GM04504 (cell line): Measurements from ENCODE around the gene SPOCK1.

Experiments used
- DNase-seq: peaks from one replicate; pipeline ENCODE4 v3.0.0-alpha.2; 2012; ENCODE audit warnings: low read depth

The SPOCK1 gene

DNA sequence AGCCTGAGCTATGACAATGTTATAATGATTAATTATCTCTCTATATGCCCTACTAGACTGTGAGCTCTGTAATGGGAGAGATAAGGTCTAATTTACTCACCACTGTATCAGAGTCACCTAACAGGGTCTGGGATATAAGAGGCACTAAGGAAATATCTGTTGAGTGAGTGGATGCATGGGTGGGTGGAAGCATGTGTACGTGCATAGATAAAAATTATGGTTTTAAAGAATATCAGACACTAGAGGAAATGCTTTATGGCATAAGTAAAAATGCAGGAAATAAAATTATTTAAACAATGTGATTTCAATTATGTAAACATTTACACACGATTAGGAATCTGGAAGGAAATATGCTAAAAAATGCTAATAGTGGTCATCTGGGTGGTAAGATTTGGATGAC is 137.8 kb downstream of the SPOCK1 start:
- no peak for DNase-seq

DNA sequence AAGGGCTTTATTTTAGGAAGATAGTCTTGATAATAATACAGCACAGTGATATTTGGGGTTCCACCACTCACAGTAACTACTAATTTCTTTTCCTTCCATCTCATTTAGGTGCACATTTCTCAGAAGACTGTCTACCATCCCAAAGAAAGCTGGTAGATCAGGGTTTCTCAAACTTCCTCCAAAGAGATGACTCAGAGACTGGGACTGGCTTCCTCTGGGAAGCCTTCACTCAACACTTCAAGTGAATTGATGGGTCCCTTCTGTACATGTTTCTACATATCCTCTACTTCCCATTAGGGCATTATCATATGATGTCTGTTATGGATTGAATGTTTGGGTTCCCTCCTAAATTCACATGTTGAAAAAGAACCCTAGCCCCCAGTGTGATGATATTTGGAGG is 138.5 kb downstream of the SPOCK1 start:
- peak; percentile 32 for DNase-seq

DNA sequence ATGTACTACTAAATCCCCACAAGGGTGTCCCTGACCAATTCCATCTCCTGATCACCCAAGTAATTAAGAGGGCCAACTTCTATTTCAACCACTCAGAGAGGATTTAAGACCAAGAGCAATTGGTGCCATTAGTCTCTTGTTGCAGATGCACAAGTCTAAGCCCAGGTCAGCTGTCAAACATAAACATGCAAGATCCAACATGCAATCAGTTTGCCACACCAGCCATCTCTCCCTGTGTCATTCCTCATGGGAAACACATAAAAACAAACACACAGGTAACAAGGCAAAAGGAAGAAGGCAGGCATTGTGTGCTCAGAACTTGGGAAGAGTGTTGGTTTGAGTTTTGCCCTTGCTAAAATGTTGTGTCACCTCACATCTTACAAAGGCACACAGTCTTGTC is 139.2 kb downstream of the SPOCK1 start:
- DNase-seq, result no peak

DNA sequence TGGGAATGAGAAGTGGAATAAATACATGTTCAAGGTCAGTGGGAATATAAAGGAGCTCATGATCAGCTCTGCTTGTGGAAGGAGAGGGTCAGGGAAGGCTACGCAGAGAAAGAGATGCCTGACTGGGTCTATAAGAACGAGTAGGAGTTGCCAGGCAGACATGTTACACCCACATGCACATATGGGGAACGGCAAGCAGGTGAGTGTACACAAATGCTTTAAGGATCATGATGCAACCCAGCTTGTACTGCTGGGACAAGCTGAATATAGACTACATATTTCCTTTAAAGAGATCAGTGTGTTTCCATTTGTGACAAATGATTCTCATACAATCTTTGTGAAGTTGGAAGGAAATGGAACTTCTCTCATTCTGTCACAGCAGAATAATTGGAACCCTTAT is 141.7 kb downstream of the SPOCK1 start:
- DNase-seq, result no peak

DNA sequence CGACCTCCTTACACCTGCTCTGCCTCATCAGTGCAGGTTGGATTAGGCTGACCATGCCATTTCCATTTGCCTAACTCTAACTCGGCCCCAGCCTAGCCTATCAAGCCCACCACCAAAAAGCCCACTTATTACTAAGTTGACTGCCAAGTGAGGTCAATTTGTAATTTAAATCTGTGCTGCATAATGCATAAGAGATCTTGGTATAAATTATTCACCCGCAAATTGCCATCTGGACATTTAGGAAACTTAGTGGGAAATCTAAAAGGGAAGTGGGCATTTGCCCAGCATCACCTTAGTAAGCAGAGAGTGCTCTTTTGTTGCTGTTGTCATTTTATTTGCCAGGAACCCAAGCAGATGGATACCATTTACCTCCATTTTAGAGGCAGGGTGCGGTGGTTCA is 143.0 kb downstream of the SPOCK1 start:
- DNase-seq, result no peak

DNA sequence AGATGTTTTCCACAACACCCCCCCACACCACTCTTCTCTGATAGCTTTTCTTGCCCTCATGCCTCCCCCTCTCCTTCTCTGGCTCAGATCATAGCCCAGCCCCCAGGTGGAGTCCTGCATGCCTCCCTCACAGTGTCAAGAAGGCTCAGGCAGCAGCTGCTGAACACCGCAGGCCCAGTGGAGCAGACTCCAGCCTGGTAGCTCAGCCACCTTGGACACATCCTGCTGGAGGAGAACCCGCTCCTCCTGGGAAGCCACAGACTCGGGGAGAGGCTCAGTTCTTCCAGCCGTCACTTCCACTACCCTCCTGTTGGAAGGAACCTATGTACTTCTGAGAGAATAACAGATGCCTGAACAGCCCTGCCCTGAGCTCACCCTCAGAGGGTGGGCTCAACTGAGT is 143.4 kb downstream of the SPOCK1 start:
- DNase-seq, result no peak

DNA sequence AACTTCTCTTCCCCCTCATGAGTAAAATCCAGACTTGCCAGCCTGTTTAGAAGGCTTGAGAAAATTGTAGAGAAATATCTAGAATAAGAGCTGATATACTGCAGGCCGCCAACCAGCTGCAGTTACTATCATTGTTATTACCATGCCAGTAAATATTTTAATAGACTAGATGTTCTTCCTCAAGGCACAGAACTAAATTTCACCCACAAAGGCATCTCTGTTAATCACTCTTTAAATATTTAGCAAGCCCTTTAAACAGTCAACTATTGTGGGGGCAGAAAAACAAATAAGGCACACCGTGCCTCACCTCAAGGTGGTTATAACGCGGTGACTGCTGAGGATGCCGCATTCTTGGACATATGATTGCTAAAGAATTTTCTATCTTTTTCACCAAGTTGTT is 147.0 kb downstream of the SPOCK1 start:
- DNase-seq, result no peak

DNA sequence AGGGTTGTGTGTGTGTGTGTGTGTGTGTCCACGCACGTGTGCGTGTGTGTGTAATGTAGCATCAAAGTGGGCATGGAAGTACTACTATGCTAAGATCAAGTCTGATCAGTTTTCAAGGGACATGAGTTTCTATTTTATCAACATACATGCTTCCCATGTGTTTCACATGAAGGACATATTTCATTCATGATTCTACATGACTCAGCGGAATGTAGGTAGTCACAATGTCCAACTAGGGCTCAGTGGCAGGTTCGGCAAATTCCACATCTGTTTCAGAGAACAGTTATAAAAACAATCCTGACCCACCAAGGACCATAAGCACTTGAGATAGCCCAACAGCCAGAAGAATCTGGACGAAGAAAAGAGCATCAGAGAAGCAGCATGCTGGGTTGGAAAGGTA is 148.3 kb downstream of the SPOCK1 start:
- no peak for DNase-seq

DNA sequence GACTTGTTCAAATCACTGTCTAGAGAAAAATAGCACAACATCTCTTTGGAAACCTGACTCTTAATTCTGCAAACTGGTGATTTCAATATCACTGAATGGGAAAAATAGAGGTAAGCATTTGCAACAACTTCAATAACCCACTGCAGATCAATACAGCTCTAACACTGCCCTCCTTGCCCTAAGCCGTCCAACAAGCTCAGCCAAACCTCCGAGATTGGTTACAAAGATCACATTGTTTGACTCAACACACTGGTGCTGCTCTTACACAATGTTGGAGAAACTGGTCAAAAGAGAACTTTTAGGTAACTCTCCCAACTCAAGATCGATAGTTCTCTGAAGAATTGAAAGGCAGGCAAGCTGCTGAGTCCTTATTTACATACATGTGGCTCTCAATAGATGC is 150.4 kb downstream of the SPOCK1 start:
- no peak for DNase-seq

DNA sequence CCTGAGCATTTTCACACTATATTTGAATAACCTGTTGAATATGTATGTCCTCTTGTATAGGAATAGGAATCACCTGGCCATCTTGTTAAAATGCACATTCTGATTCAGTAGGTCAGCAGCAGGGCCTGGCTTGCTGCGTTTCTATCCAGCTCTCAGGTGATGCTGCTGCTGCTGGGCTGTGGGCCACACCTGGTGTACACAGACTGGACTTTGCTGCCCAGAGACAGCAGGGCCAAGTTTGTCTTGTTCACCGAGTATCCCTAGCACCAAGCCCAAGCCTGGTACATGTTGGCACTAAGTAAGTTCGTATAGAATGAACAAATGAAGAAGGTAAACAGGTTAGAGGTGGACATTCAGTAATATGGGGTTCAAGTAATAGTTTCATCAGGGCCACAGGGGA is 151.3 kb downstream of the SPOCK1 start:
- DNase-seq, result no peak

DNA sequence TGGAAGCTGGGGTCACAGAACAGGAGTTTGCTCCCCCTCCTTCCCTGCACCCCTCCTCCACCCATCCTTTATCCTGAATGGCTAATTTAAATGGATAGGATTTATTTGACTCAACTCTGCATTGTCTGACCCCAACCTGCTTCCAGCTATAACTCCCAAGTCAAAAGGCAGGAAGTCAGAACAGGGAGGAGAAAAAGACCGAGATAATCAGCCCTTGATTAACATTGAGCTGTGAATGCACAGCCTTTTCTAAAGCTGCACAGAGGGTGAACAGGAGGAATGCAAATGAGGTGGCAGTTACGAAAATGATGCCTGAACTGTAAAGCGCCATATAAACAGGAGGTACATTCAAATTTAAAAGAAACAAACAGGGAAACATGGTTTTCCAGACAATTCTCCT is 152.8 kb downstream of the SPOCK1 start:
- DNase-seq, result no peak

DNA sequence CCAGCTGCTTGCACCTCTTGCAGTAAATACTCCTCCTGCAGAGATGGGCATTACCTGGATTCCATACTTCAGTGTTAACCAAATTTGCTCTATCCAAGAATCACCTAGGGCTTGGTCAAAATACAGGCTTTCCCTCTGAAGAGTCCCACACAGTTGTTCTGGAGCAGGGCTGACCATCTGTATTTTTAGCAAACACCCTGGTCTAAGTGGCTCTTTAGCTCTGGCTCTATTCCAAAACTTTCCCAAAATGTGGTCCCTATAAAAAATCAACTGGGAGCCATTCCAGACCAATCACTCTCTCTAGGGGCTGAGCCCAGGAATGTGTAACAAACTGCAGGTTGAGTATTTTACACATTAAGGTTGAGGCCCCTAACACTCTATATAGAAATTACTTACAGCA is 153.7 kb downstream of the SPOCK1 start:
- DNase-seq, result no peak

DNA sequence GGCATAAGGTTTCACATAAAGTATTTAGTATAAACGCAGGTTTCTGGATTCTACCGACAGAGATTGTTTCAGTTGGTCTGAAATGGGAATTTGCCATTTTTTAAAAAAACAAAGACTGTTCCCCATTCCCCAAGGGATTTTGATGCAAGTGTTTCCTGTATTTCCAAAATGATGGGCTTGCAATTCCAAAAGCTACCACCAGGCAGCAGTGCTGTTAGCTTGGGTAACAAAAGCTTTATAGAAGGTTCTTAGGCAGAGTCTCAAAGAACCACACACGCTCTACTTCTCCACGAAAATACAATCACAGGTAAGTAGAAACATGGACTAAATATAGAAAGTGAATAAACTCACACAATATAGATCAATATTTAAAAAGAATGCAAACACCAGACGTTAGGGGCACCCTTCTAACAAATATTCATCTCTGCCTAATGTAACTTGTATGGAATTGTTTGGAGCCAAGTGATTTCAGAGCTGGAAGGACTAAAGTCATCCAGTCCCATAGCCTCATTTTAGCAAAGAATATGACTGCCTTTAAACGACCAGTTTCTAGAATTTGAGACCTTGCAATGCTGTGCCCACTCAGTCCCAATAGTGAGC is 154.3 kb downstream of the SPOCK1 start:
- DNase-seq, result peak; percentile 57

DNA sequence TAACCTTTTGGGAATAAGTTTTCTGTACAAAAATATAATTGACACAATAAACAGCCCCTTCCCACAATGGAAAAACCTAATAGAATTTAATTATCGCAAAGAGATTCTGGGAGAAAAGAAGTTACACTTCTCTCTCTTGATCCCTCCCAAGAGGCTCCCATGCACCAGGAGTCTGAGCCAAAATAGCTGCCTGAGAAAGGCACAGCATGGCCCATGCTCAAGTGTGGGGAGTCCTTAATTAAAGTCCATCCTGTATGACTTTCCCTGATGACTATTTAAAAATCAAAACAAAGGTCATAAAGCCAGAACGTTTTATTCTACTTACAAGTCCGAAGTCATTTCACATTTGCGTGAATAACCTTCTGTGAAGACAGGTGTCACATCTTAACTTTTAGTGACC is 155.1 kb downstream of the SPOCK1 start:
- DNase-seq, result no peak

DNA sequence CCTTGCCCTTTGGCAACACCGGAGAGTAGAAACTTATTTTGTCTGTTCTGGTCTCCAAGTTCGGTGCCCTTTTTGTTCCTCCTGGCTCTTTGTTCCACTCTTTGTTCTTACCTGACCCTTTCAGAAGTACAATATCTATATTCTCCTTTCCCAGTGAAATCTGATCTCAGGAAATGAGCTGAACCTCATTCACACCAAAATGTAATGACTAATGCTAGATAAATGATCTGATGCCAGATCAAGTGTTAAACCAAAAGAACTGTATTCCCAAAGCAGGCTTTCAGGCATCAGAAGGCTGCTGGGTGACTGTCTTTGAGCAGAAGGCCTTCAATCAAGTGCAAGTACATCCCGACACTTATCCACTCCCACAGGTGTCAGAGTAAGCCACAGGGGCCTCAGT is 156.4 kb downstream of the SPOCK1 start:
- DNase-seq, result no peak

DNA sequence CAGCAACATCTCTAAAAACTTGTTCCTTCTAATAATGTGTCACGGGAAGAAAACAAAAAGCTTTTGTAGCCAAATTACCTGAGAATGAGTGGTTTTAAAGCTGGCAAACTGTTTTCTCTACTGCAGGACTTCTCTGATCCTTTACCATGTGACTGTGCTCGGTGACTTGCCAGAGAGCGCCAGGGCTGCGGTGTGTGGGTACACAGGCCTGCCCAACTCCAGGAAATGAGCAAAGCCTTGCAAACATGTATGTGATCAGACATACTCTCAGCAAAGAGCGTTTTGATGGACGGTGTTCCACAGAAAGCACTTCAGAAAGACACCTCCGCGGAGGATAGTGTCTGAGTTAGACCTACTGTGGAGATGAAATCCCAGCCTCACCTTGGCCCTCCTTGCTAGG is 157.3 kb downstream of the SPOCK1 start:
- DNase-seq, result no peak

DNA sequence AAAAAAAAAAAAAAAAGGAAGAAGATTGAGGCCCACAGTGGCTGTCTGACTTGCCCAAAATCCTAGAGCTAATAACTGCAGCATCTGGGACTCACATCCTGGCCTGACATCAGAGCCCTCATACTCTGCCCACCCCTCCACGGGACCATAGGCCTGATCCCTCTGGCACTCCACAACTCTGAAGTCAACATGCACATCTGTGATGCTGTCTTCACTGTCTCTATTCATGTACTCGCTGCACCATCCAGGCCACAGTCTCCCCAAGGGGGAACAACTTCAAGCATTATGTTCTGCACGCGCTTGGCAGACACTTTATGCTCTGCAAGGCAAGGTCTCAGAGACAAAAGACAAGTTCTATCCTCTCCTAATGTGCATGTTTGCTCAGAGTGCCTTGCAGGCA is 158.2 kb downstream of the SPOCK1 start:
- no peak for DNase-seq

DNA sequence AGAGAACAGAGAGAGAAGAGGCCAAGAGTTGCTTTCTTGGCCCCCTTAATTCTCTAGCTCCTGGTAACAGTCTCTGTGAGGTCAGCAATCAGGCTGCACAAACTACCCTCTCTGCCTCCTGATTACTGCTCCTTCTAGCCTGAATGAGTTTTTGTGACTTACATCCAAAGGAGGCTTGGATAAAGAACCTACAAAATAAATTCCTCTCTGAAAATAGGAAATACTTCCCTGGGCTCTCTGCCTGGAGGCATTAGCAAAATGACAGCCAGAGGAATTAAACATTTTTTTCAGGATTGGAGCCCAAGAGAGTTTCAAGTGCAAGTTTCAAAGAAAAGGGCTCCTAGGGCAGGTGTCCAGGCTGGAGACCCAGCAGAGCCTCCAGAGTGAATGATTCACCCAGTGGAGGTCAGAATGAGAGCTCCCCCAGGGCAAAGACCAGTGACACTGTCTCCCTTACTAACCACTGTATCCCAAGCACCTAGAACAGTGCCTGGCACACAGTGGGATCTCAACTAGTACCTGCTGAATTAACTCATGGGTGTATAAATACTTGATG is 162.5 kb downstream of the SPOCK1 start:
- DNase-seq, result no peak

DNA sequence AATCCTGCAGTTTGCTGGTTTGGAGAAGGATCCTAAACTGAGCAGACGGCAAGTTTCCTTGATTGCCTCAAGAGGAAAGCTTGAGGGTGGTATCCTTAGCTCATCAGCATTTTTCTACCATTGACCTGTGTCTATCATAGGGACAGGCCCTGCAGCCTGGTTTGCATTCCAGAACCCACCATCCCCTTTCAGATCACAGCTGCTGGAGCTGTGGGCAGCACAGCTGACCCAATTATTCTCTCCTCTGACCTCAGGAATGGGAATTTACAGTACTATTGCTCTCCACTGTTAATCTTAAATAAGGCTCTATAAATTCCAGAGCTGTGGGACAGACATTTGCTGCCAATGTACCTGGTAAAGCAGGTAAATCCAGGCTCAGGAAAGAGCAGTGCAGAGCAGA is 163.0 kb downstream of the SPOCK1 start:
- DNase-seq, result no peak

DNA sequence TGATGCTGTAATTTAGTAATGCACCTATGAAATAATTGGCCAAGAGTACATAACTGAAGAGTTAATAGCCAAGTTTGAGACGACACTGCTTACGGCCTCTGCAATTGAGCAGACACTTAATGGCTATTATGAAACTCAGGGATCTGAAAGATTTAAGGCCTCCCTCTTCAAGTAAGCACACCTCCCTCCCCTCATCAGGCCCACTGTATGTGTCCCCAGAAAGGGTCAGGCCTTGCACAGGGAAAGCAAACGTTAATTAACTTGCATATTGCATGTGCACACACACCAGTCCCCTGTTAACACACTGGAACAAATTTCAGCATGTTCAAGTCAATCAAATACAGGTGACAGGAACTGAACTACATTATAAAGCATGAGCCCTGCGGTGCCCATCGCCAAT is 163.6 kb downstream of the SPOCK1 start:
- DNase-seq, result no peak

DNA sequence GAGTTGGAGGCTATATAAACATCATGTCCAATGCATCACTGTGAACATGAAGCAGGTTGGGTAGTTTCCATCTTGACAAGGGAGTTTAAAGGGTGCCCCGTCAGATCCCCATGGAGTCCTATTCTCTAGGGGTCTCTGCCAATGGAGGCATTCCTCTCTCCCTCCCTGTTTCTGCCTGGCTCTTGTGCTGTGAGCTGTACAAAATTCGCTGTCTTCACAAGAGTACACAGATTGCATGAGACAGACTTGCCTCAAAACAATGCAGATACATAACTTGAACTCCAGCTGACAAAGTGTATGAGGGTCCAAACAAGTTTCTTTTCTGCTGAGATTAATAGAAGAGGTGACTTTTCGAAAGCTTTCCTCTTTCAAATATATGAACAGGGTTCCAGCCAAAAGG is 165.2 kb downstream of the SPOCK1 start:
- no peak for DNase-seq

DNA sequence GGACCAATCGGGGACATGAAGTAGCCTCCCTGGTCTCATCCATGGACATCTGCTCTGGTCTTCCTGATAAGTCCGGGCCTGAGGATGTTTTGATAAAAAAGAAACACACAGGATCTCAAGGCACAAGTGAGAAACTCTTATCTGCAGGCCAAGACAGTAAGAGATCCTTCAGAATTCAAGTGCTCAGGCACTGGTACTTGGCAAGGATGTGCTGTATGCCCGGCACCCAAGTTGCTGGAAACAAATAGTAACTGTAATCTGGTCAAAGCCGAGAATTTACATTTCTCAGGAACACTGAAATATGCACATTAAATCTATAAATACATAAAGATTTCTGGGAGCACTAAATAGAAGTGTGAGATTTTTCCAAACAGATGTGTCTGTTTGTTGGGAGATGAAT is 165.7 kb downstream of the SPOCK1 start:
- no peak for DNase-seq

DNA sequence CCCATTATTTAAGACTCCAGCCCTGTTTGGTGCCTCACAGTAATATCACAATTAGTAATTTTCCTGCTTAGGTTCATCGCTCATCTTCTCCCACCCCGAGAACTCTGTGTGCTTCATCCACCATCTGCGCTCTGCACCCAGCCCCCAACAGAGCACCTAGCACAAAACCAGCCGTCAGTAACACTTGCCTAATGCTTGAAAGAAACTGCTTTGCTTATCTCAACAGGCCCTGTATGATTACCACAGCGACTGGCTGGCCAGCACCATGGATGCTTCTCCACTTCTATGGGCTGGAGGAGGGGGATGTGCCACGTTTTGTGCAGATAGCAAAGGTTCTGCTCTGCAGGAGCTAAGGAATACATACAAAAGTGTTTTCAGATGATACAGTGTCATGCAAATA is 166.8 kb downstream of the SPOCK1 start:
- DNase-seq, result no peak

DNA sequence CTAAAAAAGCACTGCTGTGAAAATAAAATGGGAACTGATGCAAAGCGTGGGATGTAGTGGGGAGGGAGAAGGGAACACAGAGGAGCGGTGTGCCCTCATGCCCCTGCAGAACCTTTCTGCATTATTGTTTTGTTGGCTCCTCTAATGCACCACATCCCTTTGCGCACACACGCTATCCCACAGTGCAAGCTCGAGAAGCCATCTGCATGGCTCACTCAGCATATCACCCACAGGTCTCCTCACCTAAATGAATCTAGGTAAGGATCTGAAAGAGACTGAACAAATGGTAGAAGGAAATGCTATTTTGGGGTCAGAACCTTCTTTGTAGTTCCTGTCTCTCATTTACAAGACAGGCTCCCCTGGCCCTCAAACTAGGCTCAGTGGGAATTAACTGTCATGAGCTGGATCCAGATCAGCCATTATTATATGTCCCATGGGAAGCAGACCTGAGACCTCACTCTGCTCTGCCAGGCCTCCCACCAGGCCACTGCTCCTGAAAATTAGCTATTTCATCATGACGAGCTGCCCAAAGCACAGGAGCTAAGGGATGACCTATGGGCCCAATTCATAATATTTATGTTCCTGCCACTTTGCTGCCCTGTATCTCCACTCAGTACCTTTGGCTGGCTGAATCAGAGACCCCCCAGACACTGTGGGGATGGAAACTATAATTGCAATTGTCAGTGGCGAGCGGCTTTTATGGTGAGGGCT is 169.4 kb downstream of the SPOCK1 start:
- DNase-seq, result no peak
